ENCODE results near the gene NDUFA13.

- TF ChIP-seq CTCF (IDR thresholded peaks at IDR 0.05): no peak
- no peak for TF ChIP-seq POLR2AphosphoS5 (IDR thresholded peaks at IDR 0.05)
Measured at GRCh38 chr19:19525611-19526380, 9.8 kb downstream of the NDUFA13 start.
